Ramos (cell line): ENCODE measurements around the gene PPP1R14D.

ENCODE experiments used
- in situ Hi-C: fragments of 300-500 bp; cut with MboI; formaldehyde crosslinking; loops from one replicate; pipeline ENCODE4 v1.14.3; 2022; ENCODE audit warnings: low sequenced_read_pairs; ENCODE audit not compliant: unreplicated experiment

PPP1R14D gene

GRCh38 chr15:40825661-40826422 lies 2.7 kb downstream of the PPP1R14D start:
- in situ Hi-C loops, result no loop called here

- in situ Hi-C loops, result no loop called here
Observed at GRCh38 chr15:40823572-40824343, 4.8 kb downstream of the PPP1R14D start.

GRCh38 chr15:40821195-40821594 lies 7.3 kb downstream of the PPP1R14D start:
- in situ Hi-C loops, result no loop called here

- in situ Hi-C loops, result no loop called here
Observed at GRCh38 chr15:40819048-40819447, 9.5 kb downstream of the PPP1R14D start.

DNA sequence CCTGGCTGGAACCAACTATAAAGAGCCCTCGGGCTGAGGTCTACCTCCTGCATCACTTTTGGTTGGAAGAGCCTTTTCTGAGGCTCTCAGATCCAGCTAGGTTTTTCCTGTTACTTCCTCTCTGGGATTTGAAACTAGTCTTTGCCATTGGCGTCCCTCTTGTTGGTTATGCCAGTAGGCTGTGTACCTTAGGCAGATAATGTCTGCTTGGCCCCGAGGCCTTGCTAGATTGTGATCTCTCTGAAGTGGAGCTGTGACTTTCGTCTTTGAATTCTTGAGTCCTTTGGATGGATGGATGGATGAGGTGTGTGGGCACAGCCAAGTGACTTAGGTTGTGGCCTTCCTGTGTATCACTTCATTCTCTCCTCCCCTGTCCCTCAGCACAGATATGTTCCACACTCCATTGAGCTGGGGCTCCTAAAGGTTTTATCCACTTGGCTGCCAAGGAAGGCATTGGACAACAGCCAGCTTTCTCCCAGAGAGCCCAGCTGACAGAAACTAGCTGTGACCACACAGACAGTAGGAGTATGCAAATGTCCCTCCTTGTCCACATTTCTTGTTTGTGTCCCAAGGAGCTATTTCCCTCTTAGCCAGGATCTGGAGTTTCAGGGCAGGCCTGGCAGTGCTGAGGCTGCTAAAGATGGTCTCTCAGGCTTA lies 13.3 kb downstream of the PPP1R14D start:
- in situ Hi-C loops, result no loop called here

DNA sequence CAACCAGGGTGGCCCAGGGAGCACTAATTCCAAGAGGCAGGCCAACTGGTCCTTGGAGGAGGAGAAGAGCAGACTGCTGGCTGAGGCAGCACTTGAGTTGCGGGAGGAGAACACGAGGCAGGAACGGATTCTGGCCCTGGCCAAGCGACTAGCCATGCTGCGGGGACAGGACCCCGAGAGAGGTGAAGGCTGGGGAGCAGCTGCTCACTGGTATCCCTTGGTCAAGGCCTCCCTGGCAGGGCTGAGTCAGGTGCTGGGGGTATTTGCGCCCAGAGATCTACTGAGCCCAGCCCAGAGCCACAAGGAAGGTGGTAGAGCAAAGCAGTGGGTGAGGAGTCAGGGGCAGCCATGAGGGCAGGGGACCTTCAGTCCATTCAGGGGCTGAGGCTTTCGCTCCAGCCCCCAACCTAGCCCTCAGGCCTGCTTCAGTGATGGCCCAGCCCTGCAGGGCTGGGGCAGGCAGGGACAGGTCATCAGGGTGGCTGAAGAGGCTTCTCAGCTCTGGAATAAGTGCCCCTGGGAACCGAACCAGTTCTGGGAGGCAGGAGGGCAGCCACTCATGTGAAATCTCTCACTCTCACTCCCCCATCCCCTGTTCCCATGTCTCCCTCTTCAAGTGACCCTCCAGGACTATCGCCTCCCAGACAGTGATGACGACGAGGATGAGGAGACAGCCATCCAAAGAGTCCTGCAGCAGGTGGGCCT lies 15.6 kb downstream of the PPP1R14D start:
- in situ Hi-C loops, result no loop called here

- in situ Hi-C loops, result no loop called here
Observed at GRCh38 chr15:40808861-40809450, 19.6 kb downstream of the PPP1R14D start.

DNA sequence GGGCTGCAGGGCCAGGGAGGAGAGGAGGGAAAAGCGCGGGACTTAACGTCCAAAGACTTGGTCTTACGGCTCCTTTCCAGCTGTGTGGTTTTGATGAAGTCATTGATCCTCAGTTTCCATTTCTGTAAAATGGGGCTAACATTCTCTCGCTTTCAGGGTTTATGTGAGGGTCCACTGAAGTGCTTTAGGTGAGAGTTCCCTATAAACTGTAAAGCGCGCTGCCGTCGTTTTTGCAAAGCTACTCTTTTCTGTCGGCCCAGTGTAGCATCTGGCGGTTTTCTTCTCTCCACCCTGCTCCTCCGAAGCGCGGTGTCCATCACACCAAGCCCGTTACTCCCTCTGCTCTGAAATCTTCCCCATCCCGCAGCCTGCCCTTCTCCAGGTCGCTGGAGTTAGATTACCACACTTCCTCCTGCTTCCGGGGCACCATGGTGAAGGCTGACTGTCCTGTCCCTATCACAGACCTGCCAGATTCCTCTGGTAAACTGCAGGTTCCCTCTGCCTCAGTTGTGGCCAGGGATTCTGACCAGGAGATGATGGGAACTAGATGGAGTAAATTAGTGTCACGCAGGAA lies 20.5 kb downstream of the PPP1R14D start:
- in situ Hi-C loops, result no loop called here

GRCh38 chr15:40807028-40807887 lies 21.2 kb downstream of the PPP1R14D start, which contains the start of the genes DNAJC17 and ZFYVE19:
Gene DNAJC17, minus strand, starts transcription at chr15:40807473. Its CDS starts 27 bp downstream, at chr15:40807446.
Gene ZFYVE19, plus strand, starts transcription at chr15:40807089. Its CDS starts 501 bp downstream, at chr15:40807590.
- in situ Hi-C loops, result no loop called here

DNA sequence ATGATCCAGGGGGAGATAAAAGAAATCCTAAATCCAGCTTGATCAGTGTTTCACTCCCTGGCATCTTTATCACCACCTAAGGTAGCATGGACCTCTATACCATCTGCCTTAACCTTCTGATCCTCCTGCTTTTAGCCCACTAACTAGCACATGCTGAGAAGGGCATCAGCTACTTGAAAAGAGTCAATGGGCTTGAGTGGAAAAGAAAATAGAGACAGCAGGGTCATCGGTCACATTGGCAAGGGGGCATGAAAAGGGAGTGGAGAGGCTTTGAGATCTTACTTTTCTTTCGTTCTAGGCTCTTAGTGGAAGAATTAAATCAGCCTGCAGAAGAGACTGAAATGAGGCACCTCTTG lies 21.9 kb downstream of the PPP1R14D start:
- in situ Hi-C loops, result no loop called here

DNA sequence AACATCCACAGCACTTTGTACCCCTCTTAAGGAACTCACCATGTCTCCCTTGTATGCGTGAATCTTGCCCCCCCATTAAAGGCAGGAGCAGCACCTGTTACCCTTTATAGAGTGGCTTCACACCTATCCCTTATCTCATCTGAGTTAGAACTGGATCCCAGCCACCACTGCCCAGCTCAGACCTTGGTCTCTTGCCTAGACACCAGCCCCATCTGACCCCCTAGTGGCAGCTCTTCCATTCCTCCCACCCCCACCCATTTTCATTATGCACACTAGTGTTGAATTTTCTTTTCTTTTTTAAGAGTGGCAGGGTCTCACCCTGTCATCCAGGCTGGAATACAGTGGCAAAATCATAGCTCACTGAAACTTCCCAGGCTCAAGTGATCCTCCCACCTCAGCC lies 24.8 kb downstream of the PPP1R14D start:
- in situ Hi-C loops, result no loop called here

GRCh38 chr15:40803076-40803475 lies 25.4 kb downstream of the PPP1R14D start:
- in situ Hi-C loops, result no loop called here

DNA sequence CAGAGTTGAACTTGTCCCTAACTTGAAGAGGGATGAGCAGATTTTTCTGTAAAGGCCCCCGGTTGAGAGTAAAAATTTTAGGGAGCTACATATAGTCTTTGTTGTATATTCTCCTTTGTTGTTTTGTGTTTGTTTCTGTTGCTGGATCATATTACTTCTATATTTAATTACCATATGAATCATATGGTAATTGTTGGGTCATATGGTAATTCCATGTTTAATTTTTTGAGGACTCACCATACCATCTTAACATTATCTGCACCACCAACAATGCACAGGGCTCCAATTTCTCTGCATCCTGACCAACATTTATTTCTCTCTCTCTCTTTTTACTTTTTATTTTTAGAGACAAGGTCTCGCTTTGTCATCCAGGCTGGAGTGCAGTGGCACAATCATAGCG lies 29.0 kb downstream of the PPP1R14D start:
- in situ Hi-C loops, result no loop called here

GRCh38 chr15:40796512-40796911 lies 32.0 kb downstream of the PPP1R14D start:
- in situ Hi-C loops, result no loop called here

GRCh38 chr15:40796041-40796440 lies 32.5 kb downstream of the PPP1R14D start:
- in situ Hi-C loops, result no loop called here

DNA sequence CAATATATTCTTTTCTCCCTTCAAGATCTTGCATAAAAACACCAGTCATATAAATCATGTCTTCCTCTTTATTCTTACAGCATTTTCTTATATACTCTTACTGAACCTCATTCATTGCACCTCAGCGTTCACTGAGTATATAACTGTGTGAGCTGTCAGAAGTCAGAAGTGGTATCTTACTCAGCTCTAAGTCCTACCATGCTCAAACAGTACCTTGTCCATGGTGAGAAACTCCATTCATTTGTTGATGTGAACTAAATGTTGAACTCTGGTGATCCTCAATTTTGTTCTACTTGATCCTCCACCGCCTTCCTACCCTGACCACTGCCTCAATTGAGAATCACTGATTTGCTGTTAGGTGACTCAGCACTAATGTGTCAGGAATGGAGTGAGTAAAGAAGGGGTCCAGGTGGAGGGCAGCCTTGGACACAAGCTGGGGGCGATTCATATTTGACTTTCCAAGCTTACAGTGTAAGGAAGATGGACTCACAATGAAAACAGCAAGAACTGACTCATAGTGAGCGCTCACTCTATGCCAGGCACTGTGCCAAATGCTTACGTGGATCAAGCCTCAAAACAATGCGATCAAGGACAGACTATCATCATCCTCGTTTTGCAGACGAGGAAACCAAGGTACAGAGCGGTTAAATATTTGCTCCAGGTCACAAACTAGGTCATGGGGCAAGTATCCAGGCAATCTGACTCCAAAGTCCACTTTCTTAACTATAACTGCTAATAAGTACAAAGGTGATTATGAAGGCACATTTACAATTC lies 35.1 kb downstream of the PPP1R14D start:
- in situ Hi-C loops, result no loop called here

GRCh38 chr15:40792394-40792793 lies 36.1 kb downstream of the PPP1R14D start:
- in situ Hi-C loops, result no loop called here

DNA sequence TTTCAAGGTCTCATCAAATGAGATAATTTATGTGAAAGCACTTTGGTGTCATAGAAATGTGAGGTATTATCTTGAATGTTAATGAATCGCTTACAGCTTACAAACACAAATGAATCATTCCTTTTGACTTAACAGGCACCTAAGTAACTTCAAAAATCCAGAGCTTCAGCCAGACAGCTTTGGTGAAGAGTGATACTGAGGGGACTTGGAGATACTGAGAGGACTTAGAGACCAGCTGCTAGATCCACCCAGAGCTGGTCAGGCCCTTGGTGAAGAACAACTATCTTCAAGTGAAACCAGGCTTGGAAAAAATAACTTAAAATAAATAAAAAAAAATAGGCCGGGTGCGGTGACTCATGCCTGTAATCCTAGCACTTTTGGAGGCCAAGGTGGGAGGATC lies 37.8 kb downstream of the PPP1R14D start:
- in situ Hi-C loops, result no loop called here
